ENCODE results near the gene ZNF791. TPM values are rescaled to one million over a fixed set of nuclear protein-coding genes. Genes with fewer than 3 reads are reported as not detected.
A peak's percentile ranks its signal among the peaks of the same experiment; 100 is the strongest.

ZNF791 gene
- total RNA-seq, 1 experiment from 2014 or later = 26.3 TPM

GRCh38 chr19:12646551-12646950 is 35.8 kb downstream of the ZNF791 start:
- H3K36me3 ChIP-seq (ENCODE audit: low read depth, low read length) = 0 out of 2 replicates have a peak, but pooled peaks cover 3% of the 10 kb centered on the region
- ATAC-seq (no peak), DNase-seq (no peak)
- ChIA-PET CTCF (no interaction called here), POLR2A (ENCODE audit: unreplicated experiment) (interaction anchor here (0.6 kb wide), 1 partner anchor 8 kb away, joined by 6 read pairs; no protein-coding TSS in a partner anchor)
- BruUV-seq (replicated peaks) = TSS peak; percentile 34
- H3K4me1 ChIP-seq (ENCODE audit: insufficient read depth, low read length) = no peaks in the 10 kb centered on the region
- no peak overlapping the region for H3K27ac ChIP-seq (ENCODE audit: low read length)
- H3K4me2 ChIP-seq (ENCODE audit: low read length) = no peak overlapping the region
- H3K27me3 ChIP-seq (ENCODE audit: low read length) = no peaks in the 10 kb centered on the region
- H3K4me3 ChIP-seq (ENCODE audit: low read length) = no peak overlapping the region
- no peaks in the 10 kb centered on the region for H3K79me2 ChIP-seq (ENCODE audit: low read length)
- H3K9me3 ChIP-seq (ENCODE audit: low read length) = no peaks in the 10 kb centered on the region
- H3K9ac ChIP-seq (ENCODE audit: low read length) = no peak overlapping the region
- no peak overlapping the region for H2AFZ ChIP-seq (ENCODE audit: low read length)
- no peaks in the 10 kb centered on the region for H3F3A ChIP-seq (ENCODE audit: low read length, unreplicated experiment)
- intact Hi-C loops (cut with micrococcal nuclease) = no loop called here
- no peaks in the 10 kb centered on the region for H3K9me2 ChIP-seq (replicated peaks; ENCODE audit: low read length)
- TF ChIP-seq EZH2 (IDR thresholded peaks at IDR 0.05; ENCODE audit: low read length, unreplicated experiment) (no peak), EZH2phosphoT487 (IDR thresholded peaks at IDR 0.05; ENCODE audit: borderline replicate concordance, low read length) (no peak), CTCF (conservative IDR thresholded peaks at IDR 0.05; ENCODE audit: low read depth, low read length) (no peak)
- no peaks in the 10 kb centered on the region for H4K20me1 ChIP-seq (ENCODE audit: low read length)

- H3K36me3 ChIP-seq (ENCODE audit: low read depth, low read length) = 0 out of 2 replicates have a peak, but pooled peaks cover 3% of the 10 kb centered on the region
- TF ChIP-seq CTCF (conservative IDR thresholded peaks at IDR 0.05; ENCODE audit: low read depth, low read length) = no peak
- TF ChIP-seq EZH2phosphoT487 (IDR thresholded peaks at IDR 0.05; ENCODE audit: borderline replicate concordance, low read length) = no peak
- TF ChIP-seq EZH2 (IDR thresholded peaks at IDR 0.05; ENCODE audit: low read length, unreplicated experiment) = no peak
- H3K27me3 ChIP-seq (ENCODE audit: low read length) = no peaks in the 10 kb centered on the region
- H3K79me2 ChIP-seq (ENCODE audit: low read length) = no peaks in the 10 kb centered on the region
- H3K4me3 ChIP-seq (ENCODE audit: low read length) = no peak overlapping the region
- H3K4me1 ChIP-seq (ENCODE audit: insufficient read depth, low read length) = no peaks in the 10 kb centered on the region
- no peaks in the 10 kb centered on the region for H3K9me3 ChIP-seq (ENCODE audit: low read length)
- H3K9ac ChIP-seq (ENCODE audit: low read length) = no peak overlapping the region
- BruUV-seq (replicated peaks) = no TSS peak
- no peak overlapping the region for H2AFZ ChIP-seq (ENCODE audit: low read length)
- DNase-seq (no peak), ATAC-seq (no peak)
- ChIA-PET POLR2A (ENCODE audit: unreplicated experiment) (no interaction called here), CTCF (no interaction called here)
- no peak overlapping the region for H3K27ac ChIP-seq (ENCODE audit: low read length)
- no peaks in the 10 kb centered on the region for H3K9me2 ChIP-seq (replicated peaks; ENCODE audit: low read length)
- intact Hi-C loops (cut with micrococcal nuclease) = no loop called here
- H3F3A ChIP-seq (ENCODE audit: low read length, unreplicated experiment) = no peaks in the 10 kb centered on the region
- H3K4me2 ChIP-seq (ENCODE audit: low read length) = no peak overlapping the region
- no peaks in the 10 kb centered on the region for H4K20me1 ChIP-seq (ENCODE audit: low read length)
These were observed 36.3 kb downstream of the ZNF791 start for GRCh38 chr19:12647047-12647446.

GRCh38 chr19:12647490-12648071 is 36.9 kb downstream of the ZNF791 start:
- H3K4me1 ChIP-seq (ENCODE audit: insufficient read depth, low read length) = no peaks in the 10 kb centered on the region
- ATAC-seq = peak; percentile 59
- POLR2A ChIA-PET (ENCODE audit: unreplicated experiment) = no interaction called here

More at GRCh38 chr19:12647490-12648071, 36.9 kb downstream of the ZNF791 start:
- intact Hi-C loops (cut with micrococcal nuclease) = no loop called here
- Histone ChIP-seq H3K36me3 (ENCODE audit: low read depth, low read length) (0 out of 2 replicates have a peak, but pooled peaks cover 3% of the 10 kb centered on the region), H4K20me1 (ENCODE audit: low read length) (no peaks in the 10 kb centered on the region), H2AFZ (ENCODE audit: low read length) (no peak overlapping the region), H3F3A (ENCODE audit: low read length, unreplicated experiment) (no peaks in the 10 kb centered on the region), H3K9ac (ENCODE audit: low read length) (no peak overlapping the region), H3K27ac (ENCODE audit: low read length) (no peak overlapping the region), H3K27me3 (ENCODE audit: low read length) (no peaks in the 10 kb centered on the region), H3K9me2 (replicated peaks; ENCODE audit: low read length) (no peaks in the 10 kb centered on the region), H3K4me2 (ENCODE audit: low read length) (no peak overlapping the region), H3K9me3 (ENCODE audit: low read length) (no peaks in the 10 kb centered on the region), H3K4me3 (ENCODE audit: low read length) (no peak overlapping the region), H3K79me2 (ENCODE audit: low read length) (no peaks in the 10 kb centered on the region)
- DNase-seq = no peak
- TF ChIP-seq CTCF (conservative IDR thresholded peaks at IDR 0.05; ENCODE audit: low read depth, low read length) = no peak
- TF ChIP-seq EZH2 (IDR thresholded peaks at IDR 0.05; ENCODE audit: low read length, unreplicated experiment) = no peak
- TF ChIP-seq EZH2phosphoT487 (IDR thresholded peaks at IDR 0.05; ENCODE audit: borderline replicate concordance, low read length) = no peak
- no TSS peak for BruUV-seq (replicated peaks)
- CTCF ChIA-PET = no interaction called here

Measured in PC-3 (cell line).